Skeletal muscle tissue (tissue), 4 donors: ENCODE measurements around the gene SERPINB7. TPM values are rescaled to one million over a fixed set of nuclear protein-coding genes. Genes with fewer than 3 reads are reported as not detected.

Experiments used
- H3K27ac ChIP-seq: one replicate; pipeline ENCODE4 v1.7.0; 2013; ENCODE audit warnings: mild to moderate bottlenecking, low read depth, low read length, inconsistent platforms
- H3K27me3 ChIP-seq, 3 donors: one replicate each; pipeline ENCODE4 v1.7.0; 2013; ENCODE audit warnings: low read length in 3 of 3; ENCODE audit not compliant: control insufficient read depth in 3 of 3, insufficient read depth in 3 of 3
- H3K36me3 ChIP-seq, 3 donors: one replicate each; pipeline ENCODE4 v1.7.0; 2013; ENCODE audit warnings: low read length in 3 of 3; ENCODE audit not compliant: control insufficient read depth in 3 of 3, insufficient read depth in 3 of 3
- H3K4me1 ChIP-seq, 3 donors: one replicate each; pipeline ENCODE4 v1.7.0; 2013; ENCODE audit warnings: low read length in 3 of 3, mild to moderate bottlenecking in 3 of 3; ENCODE audit not compliant: control insufficient read depth in 3 of 3, insufficient read depth in 3 of 3
- H3K4me3 ChIP-seq, 3 donors: one replicate each; pipeline ENCODE4 v1.7.0; 2013; ENCODE audit warnings: low read length in 3 of 3
- H3K9ac ChIP-seq, 3 donors: one replicate each; pipeline ENCODE4 v1.7.0; 2013; ENCODE audit warnings: low read length in 3 of 3, mild to moderate bottlenecking in 3 of 3, moderate library complexity in 2 of 3, low read depth in 1 of 3
- H3K9me3 ChIP-seq, 3 donors: one replicate each; pipeline ENCODE4 v1.7.0; 2013; ENCODE audit warnings: low read length in 3 of 3; ENCODE audit not compliant: control insufficient read depth in 3 of 3
- total RNA-seq: library from RNA; depleted of rRNA; stranded (reverse); fragments of >200 nt; gene quantifications from one replicate; pipeline ENCODE4 v1.2.3, GENCODE V29; 2014
- donor health status: Osteomylitis.

SERPINB7 gene
- total RNA-seq, result not detected

GRCh38 chr18:63775166-63775730 is at the start of gene SERPINB7:
Gene SERPINB7 (plus strand): TSS chr18:63775418. CDS start chr18:63782373, 6,955 bp downstream.
- Histone ChIP-seq H3K4me3 (no peak within 1 kb of the TSS), H3K4me1 (no peaks in the 10 kb centered on the region), H3K36me3 (no peaks in the 10 kb centered on the region), H3K27ac (no peak within 1 kb of the TSS), H3K27me3 (no peaks in the 10 kb centered on the region), H3K9me3 (no peaks in the 10 kb centered on the region), H3K9ac (no peak within 1 kb of the TSS)

- no peak overlapping the region for H3K9ac ChIP-seq
- H3K27ac ChIP-seq, result no peak overlapping the region
- no peaks in the 10 kb centered on the region for H3K4me1 ChIP-seq
- no peak overlapping the region for H3K4me3 ChIP-seq
- H3K9me3 ChIP-seq, result no peaks in the 10 kb centered on the region
- H3K36me3 ChIP-seq, result no peaks in the 10 kb centered on the region
- H3K27me3 ChIP-seq, result no peaks in the 10 kb centered on the region
These were observed 49.3 kb upstream of the SERPINB7 start for GRCh38 chr18:63725682-63726480.

GRCh38 chr18:63730773-63731172 is 44.4 kb upstream of the SERPINB7 start:
- Histone ChIP-seq H3K4me3 (no peak overlapping the region), H3K36me3 (no peaks in the 10 kb centered on the region), H3K9me3 (peaks cover 0 to 3% (median 0%) of the 10 kb centered on the region in 3 donors), H3K4me1 (no peaks in the 10 kb centered on the region), H3K27ac (no peak overlapping the region), H3K9ac (no peak overlapping the region), H3K27me3 (no peaks in the 10 kb centered on the region)

GRCh38 chr18:63731215-63731614 is 44.0 kb upstream of the SERPINB7 start:
- no peak overlapping the region for H3K27ac ChIP-seq
- no peaks in the 10 kb centered on the region for H3K4me1 ChIP-seq
- no peaks in the 10 kb centered on the region for H3K27me3 ChIP-seq
- H3K36me3 ChIP-seq, result no peaks in the 10 kb centered on the region
- H3K9me3 ChIP-seq, result peaks cover 0 to 3% (median 0%) of the 10 kb centered on the region in 3 donors
- no peak overlapping the region for H3K9ac ChIP-seq
- H3K4me3 ChIP-seq, result no peak overlapping the region

GRCh38 chr18:63736876-63737275 is 38.3 kb upstream of the SERPINB7 start:
- H3K27me3 ChIP-seq, result no peaks in the 10 kb centered on the region
- no peaks in the 10 kb centered on the region for H3K4me1 ChIP-seq
- no peaks in the 10 kb centered on the region for H3K36me3 ChIP-seq
- no peaks in the 10 kb centered on the region for H3K9me3 ChIP-seq
- no peak overlapping the region for H3K27ac ChIP-seq
- H3K9ac ChIP-seq, result no peak overlapping the region
- no peak overlapping the region for H3K4me3 ChIP-seq

- no peaks in the 10 kb centered on the region for H3K27me3 ChIP-seq
- no peaks in the 10 kb centered on the region for H3K36me3 ChIP-seq
- no peak overlapping the region for H3K4me3 ChIP-seq
- H3K27ac ChIP-seq, result no peak overlapping the region
- H3K4me1 ChIP-seq, result no peaks in the 10 kb centered on the region
- no peak overlapping the region for H3K9ac ChIP-seq
- no peaks in the 10 kb centered on the region for H3K9me3 ChIP-seq
These were observed 33.4 kb upstream of the SERPINB7 start for GRCh38 chr18:63741769-63742168.

- Histone ChIP-seq H3K4me3 (no peak overlapping the region), H3K9me3 (no peaks in the 10 kb centered on the region), H3K4me1 (no peaks in the 10 kb centered on the region), H3K9ac (no peak overlapping the region), H3K36me3 (no peaks in the 10 kb centered on the region), H3K27ac (no peak overlapping the region), H3K27me3 (no peaks in the 10 kb centered on the region)
These were observed 28.2 kb upstream of the SERPINB7 start for GRCh38 chr18:63747006-63747405.

- no peaks in the 10 kb centered on the region for H3K4me1 ChIP-seq
- H3K27ac ChIP-seq, result no peak overlapping the region
- no peaks in the 10 kb centered on the region for H3K27me3 ChIP-seq
- no peaks in the 10 kb centered on the region for H3K36me3 ChIP-seq
- no peak overlapping the region for H3K4me3 ChIP-seq
- H3K9me3 ChIP-seq, result no peaks in the 10 kb centered on the region
- H3K9ac ChIP-seq, result no peak overlapping the region
These were observed 25.7 kb upstream of the SERPINB7 start for GRCh38 chr18:63749489-63749888.

GRCh38 chr18:63752636-63753035 is 22.6 kb upstream of the SERPINB7 start:
- H3K36me3 ChIP-seq, result no peaks in the 10 kb centered on the region
- no peak overlapping the region for H3K4me3 ChIP-seq
- H3K27me3 ChIP-seq, result no peaks in the 10 kb centered on the region
- no peak overlapping the region for H3K9ac ChIP-seq
- H3K9me3 ChIP-seq, result no peaks in the 10 kb centered on the region
- H3K27ac ChIP-seq, result no peak overlapping the region
- H3K4me1 ChIP-seq, result no peaks in the 10 kb centered on the region

GRCh38 chr18:63753676-63754075 is 21.5 kb upstream of the SERPINB7 start:
- Histone ChIP-seq H3K4me3 (no peak overlapping the region), H3K4me1 (no peaks in the 10 kb centered on the region), H3K36me3 (no peaks in the 10 kb centered on the region), H3K9me3 (no peaks in the 10 kb centered on the region), H3K27ac (no peak overlapping the region), H3K27me3 (no peaks in the 10 kb centered on the region), H3K9ac (no peak overlapping the region)
